Vagina (tissue), 2 donors: Measurements from ENCODE around the gene LGALS3. TPM values are rescaled to one million over a fixed set of nuclear protein-coding genes. Genes with fewer than 3 reads are reported as not detected.
A peak's percentile ranks its signal among the peaks of the same experiment; 100 is the strongest.

Experiments
- DNase-seq, 2 donors: peaks; one replicate each; pipeline ENCODE4 v3.0.0-alpha.2; 2017; ENCODE audit errors: extremely low spot score in 2 of 2
- H3K27ac ChIP-seq: fragments of 200-600 bp; sonication (generic); one replicate; pipeline ENCODE4 v1.5.1; 2019
- H3K27me3 ChIP-seq: fragments of 200-600 bp; sonication (generic); one replicate; pipeline ENCODE4 v1.5.1; 2019
- H3K36me3 ChIP-seq, 2 donors: fragments of 200-600 bp; sonication (generic); one replicate each; pipeline ENCODE4 v1.5.1; 2017 to 2019
- H3K4me1 ChIP-seq: fragments of 200-600 bp; sonication (generic); one replicate; pipeline ENCODE4 v1.5.1; 2019
- H3K4me3 ChIP-seq, 2 donors: fragments of 200-600 bp; sonication (generic); 1 replicate in 1 of 2; 2 replicates in 1 of 2; pipeline ENCODE4 v1.5.1; 2016 to 2019
- H3K9me3 ChIP-seq: fragments of 200-600 bp; sonication (generic); one replicate; pipeline ENCODE4 v1.5.1; 2019
- CTCF ChIP-seq, 3 experiments: fragments of 450-650 bp in 2 of 3; fragments of 200-600 bp in 1 of 3; sonication (generic) in 1 of 3; IDR thresholded peaks; one replicate each; pipeline ENCODE4 v1.5.1; 2017 to 2019; ENCODE audit warnings: antibody characterized with exemption in 3 of 3, mild to moderate bottlenecking in 2 of 3, moderate library complexity in 2 of 3
- POLR2A ChIP-seq, 2 donors: fragments of 450-650 bp; IDR thresholded peaks; one replicate each; pipeline ENCODE4 v1.6.1; 2017; ENCODE audit warnings: antibody characterized with exemption in 2 of 2, mild to moderate bottlenecking in 2 of 2, moderate library complexity in 2 of 2
- POLR2AphosphoS5 ChIP-seq, 2 donors: sonication (generic); formaldehyde crosslinking; IDR thresholded peaks; one replicate each; pipeline ENCODE4 v1.9.0; 2017; ENCODE audit warnings: antibody characterized with exemption in 2 of 2, mild to moderate bottlenecking in 2 of 2, low read depth in 1 of 2; ENCODE audit not compliant: insufficient read depth in 1 of 2
- intact Hi-C: fragments of 100-400 bp; cut with DNase I; formaldehyde crosslinking; loops from one replicate; pipeline ENCODE4 v1.15.1; 2023
- total RNA-seq: library from RNA; depleted of rRNA; stranded (reverse); fragments of >200 nt; gene quantifications from one replicate; pipeline ENCODE4 v1.2.3, GENCODE V29; 2016

LGALS3 gene
- total RNA-seq, 1 donor from 2014 or later, result 417 TPM

- Histone ChIP-seq H3K4me1 (peaks cover 94% of the 10 kb centered on the region), H3K27ac (no peak overlapping the region), H3K9me3 (no peaks in the 10 kb centered on the region), H3K36me3 (no peaks in the 10 kb centered on the region), H3K4me3 (no peak overlapping the region), H3K27me3 (no peaks in the 10 kb centered on the region)
- peak in 1 of 2 donors; percentile 77 for DNase-seq
- TF ChIP-seq CTCF (IDR thresholded peaks at IDR 0.05) (no peak), POLR2A (IDR thresholded peaks at IDR 0.05) (no peak), POLR2AphosphoS5 (IDR thresholded peaks at IDR 0.05; ENCODE audit: insufficient read depth in 1 of 2, low read depth in 1 of 2) (no peak)
- intact Hi-C loops, result loop anchor here (10.0 kb wide), 1 partner anchor 69 kb away; the partner anchor contains the start of gene MAPK1IP1L
Measured at GRCh38 chr14:55123852-55124639, 5.0 kb upstream of the LGALS3 start.

- peak in 1 of 2 donors; percentile 77 for DNase-seq
- Histone ChIP-seq H3K9me3 (no peaks in the 10 kb centered on the region), H3K4me3 (no peak overlapping the region), H3K36me3 (no peaks in the 10 kb centered on the region), H3K4me1 (peaks cover 87% of the 10 kb centered on the region), H3K27me3 (no peaks in the 10 kb centered on the region), H3K27ac (peak overlapping the region; percentile 23)
- TF ChIP-seq POLR2AphosphoS5 (IDR thresholded peaks at IDR 0.05; ENCODE audit: insufficient read depth in 1 of 2, low read depth in 1 of 2) (no peak), POLR2A (IDR thresholded peaks at IDR 0.05) (no peak), CTCF (IDR thresholded peaks at IDR 0.05) (no peak)
- intact Hi-C loops, result loop anchor here (10.0 kb wide), 1 partner anchor 70 kb away; the partner anchor contains the start of gene MAPK1IP1L
Measured at GRCh38 chr14:55124774-55125386, 4.2 kb upstream of the LGALS3 start.

GRCh38 chr14:55125403-55125802, 3.6 kb upstream of the LGALS3 start:
- no peak for TF ChIP-seq POLR2A (IDR thresholded peaks at IDR 0.05)
- TF ChIP-seq CTCF (IDR thresholded peaks at IDR 0.05), result no peak
- no peak for TF ChIP-seq POLR2AphosphoS5 (IDR thresholded peaks at IDR 0.05; ENCODE audit: insufficient read depth in 1 of 2, low read depth in 1 of 2)
- H3K27me3 ChIP-seq, result no peaks in the 10 kb centered on the region
- H3K4me3 ChIP-seq, result no peak overlapping the region
- peak overlapping the region; percentile 23 for H3K27ac ChIP-seq
- no peaks in the 10 kb centered on the region for H3K36me3 ChIP-seq
- H3K9me3 ChIP-seq, result no peaks in the 10 kb centered on the region
- DNase-seq, result peak in 1 of 2 donors; percentile 85
- intact Hi-C loops, result loop anchor here (10.0 kb wide), 1 partner anchor 71 kb away; the partner anchor contains the start of gene MAPK1IP1L
- peaks cover 82% of the 10 kb centered on the region for H3K4me1 ChIP-seq

DNA sequence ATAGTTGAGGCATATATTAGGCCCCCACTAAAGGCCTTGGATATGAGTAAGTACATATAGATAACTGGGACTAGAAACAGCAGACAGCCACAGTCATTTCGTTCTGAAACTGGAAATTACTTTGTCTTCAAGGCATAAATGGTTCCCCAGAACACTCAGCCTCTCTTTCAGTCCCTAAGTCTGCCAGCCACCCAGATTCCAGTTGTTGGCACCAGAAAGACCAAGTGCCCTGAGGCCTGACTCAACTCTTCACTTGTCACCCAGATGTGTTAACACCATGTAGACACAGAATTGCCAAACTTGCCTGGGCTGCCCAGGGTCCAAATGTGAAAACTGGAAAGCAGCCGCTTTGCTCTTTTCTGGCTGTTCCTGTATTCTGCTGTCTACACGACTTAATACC, 3.0 kb upstream of the LGALS3 start:
- H3K27ac ChIP-seq, result peak overlapping the region; percentile 18

More for the DNA sequence above, 3.0 kb upstream of the LGALS3 start:
- no peaks in the 10 kb centered on the region for H3K36me3 ChIP-seq
- intact Hi-C loops, result loop anchor here (10.0 kb wide), 1 partner anchor 71 kb away; the partner anchor contains the start of gene MAPK1IP1L
- H3K9me3 ChIP-seq, result no peaks in the 10 kb centered on the region
- TF ChIP-seq CTCF (IDR thresholded peaks at IDR 0.05) (no peak), POLR2A (IDR thresholded peaks at IDR 0.05) (no peak), POLR2AphosphoS5 (IDR thresholded peaks at IDR 0.05; ENCODE audit: insufficient read depth in 1 of 2, low read depth in 1 of 2) (no peak)
- H3K27me3 ChIP-seq, result no peaks in the 10 kb centered on the region
- H3K4me3 ChIP-seq, result no peak overlapping the region
- peak in 1 of 2 donors; percentile 85 for DNase-seq
- peaks cover 82% of the 10 kb centered on the region for H3K4me1 ChIP-seq
